Natural killer cell (primary cell): ENCODE data around the gene DUSP2. TPM values are rescaled to one million over a fixed set of nuclear protein-coding genes. Genes with fewer than 3 reads are reported as not detected.
A peak's percentile ranks its signal among the peaks of the same experiment; 100 is the strongest.

Experiments used
- ATAC-seq, 3 donors: fragments of 150-1000 bp in 2 of 3; fragments of 200-7000 bp in 1 of 3; cut with Tn5 transposase; 1 replicate in 1 of 3; 2 replicates in 2 of 3; pipeline ENCODE4 v1.10.0; 2021; ENCODE audit warnings: mild to moderate bottlenecking in 2 of 3, moderate library complexity in 2 of 3
- DNase-seq, 2 donors: peaks; one replicate each; pipeline versions ENCODE4 v3.0.0 to v3.0.0-alpha.2; 2013 to 2021; ENCODE audit warnings: mixed read lengths in 1 of 2
- H3K27ac ChIP-seq: one replicate; pipeline ENCODE4 v1.5.1; 2013; ENCODE audit warnings: mild to moderate bottlenecking, low read length
- H3K27me3 ChIP-seq: one replicate; pipeline ENCODE4 v1.6.1; 2013; ENCODE audit warnings: low read length; ENCODE audit not compliant: control insufficient read depth, insufficient read depth
- H3K36me3 ChIP-seq: one replicate; pipeline ENCODE4 v1.6.1; 2013; ENCODE audit warnings: low read length; ENCODE audit not compliant: control insufficient read depth, insufficient read depth
- H3K4me1 ChIP-seq: one replicate; pipeline ENCODE4 v1.6.1; 2013; ENCODE audit warnings: low read length; ENCODE audit not compliant: control insufficient read depth, insufficient read depth
- H3K4me3 ChIP-seq: one replicate; pipeline ENCODE4 v1.5.1; 2013; ENCODE audit warnings: low read length
- H3K9me3 ChIP-seq: one replicate; pipeline ENCODE4 v1.6.1; 2013; ENCODE audit warnings: low read length; ENCODE audit not compliant: control insufficient read depth, insufficient read depth
- H3K27ac Mint-ChIP-seq, 2 donors: one replicate each; pipeline ENCODE4 v1.8.0; 2022; ENCODE audit warnings: mild to moderate bottlenecking in 2 of 2, mixed read lengths in 2 of 2, moderate library complexity in 1 of 2
- H3K27me3 Mint-ChIP-seq, 2 donors: one replicate each; pipeline ENCODE4 v1.8.0; 2022; ENCODE audit warnings: low read depth in 2 of 2, mixed read lengths in 2 of 2
- H3K36me3 Mint-ChIP-seq: one replicate; pipeline ENCODE4 v1.8.0; 2022; ENCODE audit warnings: mixed read lengths
- H3K4me1 Mint-ChIP-seq, 2 donors: one replicate each; pipeline ENCODE4 v1.8.0; 2022; ENCODE audit warnings: mixed read lengths in 2 of 2
- H3K4me3 Mint-ChIP-seq: one replicate; pipeline ENCODE4 v1.8.0; 2022; ENCODE audit warnings: mild to moderate bottlenecking, moderate library complexity, mixed read lengths
- H3K9me3 Mint-ChIP-seq, 2 donors: one replicate each; pipeline ENCODE4 v1.8.0; 2022; ENCODE audit warnings: mixed read lengths in 2 of 2
- CTCF ChIP-seq: fragments of 200-600 bp; IDR thresholded peaks from one replicate; pipeline ENCODE4 v1.8.0; 2022; ENCODE audit warnings: antibody characterized with exemption
- WGBS: methylation state at CpG from one replicate; pipeline ENCODE4 v1.1.7; 2013; ENCODE audit warnings: missing lambda C conversion rate; ENCODE audit not compliant: insufficient coverage; 5-methylcytosine and 5-hydroxymethylcytosine counted together
- intact Hi-C: fragments of 100-400 bp; cut with micrococcal nuclease; formaldehyde crosslinking; loops from one replicate; pipeline ENCODE4 v1.14.2; 2022
- total RNA-seq, 4 donors: library from RNA; stranded (reverse); fragments of 120-200 nt in 1 of 4; gene quantifications; one replicate each; pipeline versions ENCODE4 v1.2.3 to v1.2.4, GENCODE V29; 2013 to 2022

The DUSP2 gene
- total RNA-seq, 3 donors from 2014 or later (not counting 1 experiment from before 2014, with no cell fraction given) = 300 to 564 (median 432) TPM

- 34% methylated on average over 7 of the region's 7 CpGs for WGBS
- no peak for TF ChIP-seq CTCF
- Histone ChIP-seq H3K9me3 (no peaks in the 10 kb centered on the region), H3K27ac (no peak overlapping the region), H3K36me3 (no peaks in the 10 kb centered on the region), H3K27me3 (peaks cover 5% of the 10 kb centered on the region), H3K4me3 (no peak overlapping the region), H3K4me1 (peaks cover 8% of the 10 kb centered on the region)
- ATAC-seq = no peak
- intact Hi-C loops = no loop called here
- Mint-ChIP-seq H3K27ac (no peak overlapping the region), H3K27me3 (peaks cover 30 to 37% of the 10 kb centered on the region in 2 donors), H3K36me3 (no peaks in the 10 kb centered on the region), H3K9me3 (no peaks in the 10 kb centered on the region), H3K4me1 (peaks cover 1 to 36% of the 10 kb centered on the region in 2 donors), H3K4me3 (no peak overlapping the region)
- DNase-seq = peak in 1 of 2 donors; percentile 12
These were observed 24.2 kb downstream of the DUSP2 start for GRCh38 chr2:96120991-96121390.

- intact Hi-C loops = no loop called here
- no peaks in the 10 kb centered on the region for H3K36me3 Mint-ChIP-seq
These were observed 25.0 kb downstream of the DUSP2 start for GRCh38 chr2:96120091-96120720.

GRCh38 chr2:96119389-96119751, 25.9 kb downstream of the DUSP2 start:
- peaks cover 9% of the 10 kb centered on the region for H3K27me3 ChIP-seq
- no peak overlapping the region for H3K27ac Mint-ChIP-seq
- no peak for ATAC-seq

More at GRCh38 chr2:96120091-96120720, 25.0 kb downstream of the DUSP2 start:
- peaks cover 9 to 44% of the 10 kb centered on the region in 2 donors for H3K4me1 Mint-ChIP-seq
- peaks cover 38 to 42% of the 10 kb centered on the region in 2 donors for H3K27me3 Mint-ChIP-seq
- H3K4me1 ChIP-seq = peaks cover 8% of the 10 kb centered on the region
- H3K9me3 Mint-ChIP-seq = no peaks in the 10 kb centered on the region
- H3K27me3 ChIP-seq = peaks cover 9% of the 10 kb centered on the region
- no peak overlapping the region for H3K27ac Mint-ChIP-seq
- WGBS = 21% methylated on average over 11 of the region's 11 CpGs
- H3K36me3 ChIP-seq = no peaks in the 10 kb centered on the region
- peak in 1 of 2 donors; percentile 16 for DNase-seq
- no peak overlapping the region for H3K27ac ChIP-seq
- no peak overlapping the region for H3K4me3 Mint-ChIP-seq
- TF ChIP-seq CTCF = no peak
- ATAC-seq = no peak
- H3K4me3 ChIP-seq = no peak overlapping the region
- no peaks in the 10 kb centered on the region for H3K9me3 ChIP-seq

More at GRCh38 chr2:96119389-96119751, 25.9 kb downstream of the DUSP2 start:
- no peak overlapping the region for H3K27ac ChIP-seq
- H3K36me3 Mint-ChIP-seq = no peaks in the 10 kb centered on the region
- no peaks in the 10 kb centered on the region for H3K9me3 Mint-ChIP-seq
- WGBS = 92% methylated on average over 5 of the region's 5 CpGs
- peaks cover 9 to 36% of the 10 kb centered on the region in 2 donors for H3K4me1 Mint-ChIP-seq
- H3K4me3 ChIP-seq = no peak overlapping the region
- no peaks in the 10 kb centered on the region for H3K36me3 ChIP-seq
- no peaks in the 10 kb centered on the region for H3K9me3 ChIP-seq
- peaks cover 40% of the 10 kb centered on the region in 2 donors for H3K27me3 Mint-ChIP-seq
- peaks cover 8% of the 10 kb centered on the region for H3K4me1 ChIP-seq
- TF ChIP-seq CTCF = no peak
- peak overlapping the region; percentile 37 for H3K4me3 Mint-ChIP-seq
- intact Hi-C loops = loop anchor here (10.0 kb wide), 1 partner anchor 95 kb away; no protein-coding TSS in a partner anchor
- peak in 1 of 2 donors; percentile 17 for DNase-seq
